Measurements from ENCODE around the gene AUTS2.

DNA sequence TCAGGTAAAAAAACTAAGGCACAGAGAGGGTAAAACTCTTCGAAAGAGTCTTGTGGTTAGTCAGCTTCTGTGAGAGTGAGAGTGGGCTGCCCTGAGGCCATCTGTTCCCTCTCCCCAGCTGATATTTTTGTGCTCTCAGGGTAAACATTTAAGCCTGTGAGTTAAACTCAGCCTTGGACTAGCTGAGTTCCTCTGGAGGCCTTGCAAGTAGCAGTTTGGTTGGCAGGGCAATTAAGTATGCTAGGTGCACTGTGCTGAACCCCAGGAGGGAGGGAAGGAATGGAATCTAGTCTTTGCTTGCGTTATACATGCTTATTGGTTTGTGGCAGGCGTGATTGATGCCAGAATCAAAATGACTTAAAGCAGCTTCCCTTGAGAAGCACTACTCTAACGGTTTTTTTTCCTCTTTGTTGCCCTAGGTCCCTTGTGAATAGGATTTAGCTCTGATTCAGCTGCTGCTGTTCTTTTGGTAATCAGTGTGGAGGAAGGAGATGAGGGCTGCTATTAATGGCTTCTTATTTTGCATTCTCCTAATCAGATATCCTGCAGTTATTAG, 140.2 kb downstream of the AUTS2 start:
- TF ChIP-seq CTCF (conservative IDR thresholded peaks at IDR 0.05; ENCODE audit: low read length), result no peak
- no peak for TF ChIP-seq EZH2phosphoT487 (IDR thresholded peaks at IDR 0.05; ENCODE audit: borderline replicate concordance)
